H9 (cell line): ENCODE measurements around the gene YPEL4. TPM values are rescaled to one million over a fixed set of nuclear protein-coding genes. Genes with fewer than 3 reads are reported as not detected.

Experiments
- DNase-seq: peaks from one replicate; pipeline ENCODE4 v3.0.0-alpha.2; 2017
- H2AFZ ChIP-seq: one replicate; pipeline ENCODE4 v1.6.1; 2013; ENCODE audit warnings: mild to moderate bottlenecking, low read length, control low read depth, moderate library complexity
- H2AK5ac ChIP-seq: 2 replicates; pipeline ENCODE4 v1.6.1; 2013; ENCODE audit warnings: low read length, control low read depth, mixed read lengths; ENCODE audit not compliant: insufficient read length
- H2BK120ac ChIP-seq: one replicate; pipeline ENCODE4 v1.6.1; 2013; ENCODE audit warnings: low read depth, mild to moderate bottlenecking, low read length, control low read depth, inconsistent platforms; ENCODE audit not compliant: poor library complexity, severe bottlenecking
- H2BK12ac ChIP-seq: 2 replicates; pipeline ENCODE4 v1.6.1; 2013; ENCODE audit warnings: low read length, control low read depth, mixed read lengths, low read depth; ENCODE audit not compliant: insufficient read length
- H2BK15ac ChIP-seq: 2 replicates; pipeline ENCODE4 v1.6.1; 2013; ENCODE audit warnings: low read depth, low read length, control low read depth
- H2BK20ac ChIP-seq: one replicate; pipeline ENCODE4 v1.6.1; 2013; ENCODE audit warnings: low read depth, mild to moderate bottlenecking, low read length, control low read depth, inconsistent platforms; ENCODE audit not compliant: poor library complexity, severe bottlenecking
- H2BK5ac ChIP-seq: 2 replicates; pipeline ENCODE4 v1.6.1; 2013; ENCODE audit warnings: low read length, control low read depth, mixed read lengths; ENCODE audit not compliant: insufficient read length
- H3K14ac ChIP-seq: 2 replicates; pipeline ENCODE4 v1.6.1; 2013; ENCODE audit warnings: low read length, control low read depth; ENCODE audit not compliant: insufficient read depth
- H3K18ac ChIP-seq: 2 replicates; pipeline ENCODE4 v1.6.1; 2013; ENCODE audit warnings: low read depth, mild to moderate bottlenecking, mixed read lengths, low read length, control low read depth; ENCODE audit not compliant: insufficient read length
- H3K23ac ChIP-seq: 2 replicates; pipeline ENCODE4 v1.6.1; 2013; ENCODE audit warnings: low read length, control low read depth, mixed read lengths, low read depth; ENCODE audit not compliant: insufficient read length
- H3K23me2 ChIP-seq: 2 replicates; pipeline ENCODE4 v1.6.1; 2013; ENCODE audit warnings: low read depth, mild to moderate bottlenecking, mixed read lengths, low read length, control low read depth; ENCODE audit not compliant: insufficient read length, poor library complexity, severe bottlenecking
- H3K27ac ChIP-seq: 2 replicates; pipeline ENCODE4 v1.5.1; 2013; ENCODE audit warnings: low read length, control low read depth, mixed read lengths, low read depth; ENCODE audit not compliant: insufficient read length
- H3K27me3 ChIP-seq: 2 replicates; pipeline ENCODE4 v1.6.1; 2013; ENCODE audit warnings: low read length, control low read depth, inconsistent platforms; ENCODE audit not compliant: insufficient read depth
- H3K4ac ChIP-seq: 2 replicates; pipeline ENCODE4 v1.6.1; 2013; ENCODE audit warnings: low read depth, mild to moderate bottlenecking, control low read depth, inconsistent platforms, low read length, moderate library complexity
- H3K4me1 ChIP-seq: 2 replicates; pipeline ENCODE4 v1.6.1; 2013; ENCODE audit warnings: low read length, control low read depth, inconsistent platforms; ENCODE audit not compliant: insufficient read depth
- H3K4me2 ChIP-seq: 2 replicates; pipeline ENCODE4 v1.6.1; 2013; ENCODE audit warnings: low read length, control low read depth, mixed read lengths; ENCODE audit not compliant: insufficient read length, insufficient read depth
- H3K56ac ChIP-seq: 2 replicates; pipeline ENCODE4 v1.6.1; 2013; ENCODE audit warnings: low read depth, mild to moderate bottlenecking, mixed read lengths, low read length, control low read depth; ENCODE audit not compliant: insufficient read length
- H3K79me1 ChIP-seq: 2 replicates; pipeline ENCODE4 v1.6.1; 2013; ENCODE audit warnings: low read depth, mild to moderate bottlenecking, moderate library complexity, low read length, control low read depth, inconsistent platforms; ENCODE audit not compliant: insufficient read depth, poor library complexity, severe bottlenecking
- H3K79me2 ChIP-seq: 2 replicates; pipeline ENCODE4 v1.6.1; 2013; ENCODE audit warnings: low read length, control low read depth, inconsistent platforms; ENCODE audit not compliant: insufficient read depth
- H3K9ac ChIP-seq: 2 replicates; pipeline ENCODE4 v1.6.1; 2013; ENCODE audit warnings: low read length, control low read depth, mixed read lengths; ENCODE audit not compliant: insufficient read length; ENCODE audit errors: extremely low read depth
- H3K9me3 ChIP-seq: one replicate; pipeline ENCODE4 v1.6.1; 2013; ENCODE audit warnings: low read depth, low read length, inconsistent platforms; ENCODE audit not compliant: control insufficient read depth
- H3T11ph ChIP-seq: one replicate; pipeline ENCODE4 v1.6.1; 2013; ENCODE audit warnings: mild to moderate bottlenecking, low read length, control low read depth, inconsistent platforms
- H4K20me1 ChIP-seq: one replicate; pipeline ENCODE4 v1.6.1; 2013; ENCODE audit not compliant: control insufficient read depth, insufficient read length, insufficient read depth
- H4K5ac ChIP-seq: 2 replicates; pipeline ENCODE4 v1.6.1; 2013; ENCODE audit warnings: low read depth, mild to moderate bottlenecking, mixed read lengths, low read length, control low read depth; ENCODE audit not compliant: insufficient read length
- H4K8ac ChIP-seq: replicated peaks from 2 replicates; pipeline ENCODE4 v1.6.1; 2013; ENCODE audit warnings: low read length, control low read depth, mixed read lengths, low read depth; ENCODE audit not compliant: insufficient read length
- H4K91ac ChIP-seq: 2 replicates; pipeline ENCODE4 v1.6.1; 2013; ENCODE audit warnings: low read depth, mild to moderate bottlenecking, moderate library complexity, mixed read lengths, low read length, control low read depth; ENCODE audit not compliant: insufficient read length
- H3K27ac Mint-ChIP-seq, 3 experiments: 2 replicates in 2 of 3; 3 replicates in 1 of 3; pipeline ENCODE4 v1.8.0; 2020 to 2021; ENCODE audit warnings: mixed read lengths in 3 of 3, mild to moderate bottlenecking in 1 of 3, moderate library complexity in 1 of 3
- H3K27me3 Mint-ChIP-seq: 2 replicates; pipeline ENCODE4 v1.8.0; 2021; ENCODE audit warnings: low read depth, mild to moderate bottlenecking, moderate library complexity, mixed read lengths
- H3K36me3 Mint-ChIP-seq, 3 experiments: 2 replicates in 2 of 3; 3 replicates in 1 of 3; pipeline ENCODE4 v1.8.0; 2020 to 2021; ENCODE audit warnings: low read depth in 3 of 3, mixed read lengths in 3 of 3; ENCODE audit not compliant: insufficient read depth in 1 of 3
- H3K4me1 Mint-ChIP-seq, 2 experiments: 2 replicates each; pipeline ENCODE4 v1.8.0; 2020; ENCODE audit warnings: mixed read lengths in 2 of 2
- H3K4me3 Mint-ChIP-seq, 2 experiments: 2 replicates in 1 of 2; 3 replicates in 1 of 2; pipeline ENCODE4 v1.8.0; 2020 to 2021; ENCODE audit warnings: mild to moderate bottlenecking in 2 of 2, mixed read lengths in 2 of 2, moderate library complexity in 1 of 2
- H3K9me3 Mint-ChIP-seq, 2 experiments: 2 replicates in 1 of 2; 3 replicates in 1 of 2; pipeline ENCODE4 v1.8.0; 2020; ENCODE audit warnings: mild to moderate bottlenecking in 2 of 2, mixed read lengths in 2 of 2, moderate library complexity in 1 of 2
- CTCF ChIP-seq: fragments of 200-600 bp; sonication (generic); conservative IDR thresholded peaks from 3 replicates; pipeline ENCODE4 v1.8.0; 2021; ENCODE audit warnings: antibody characterized with exemption, mild to moderate bottlenecking
- WGBS: extraction: QIAGEN DNeasy Blood & Tissue Kit; methylation state at CpG from one replicate; pipeline ENCODE4 v1.1.7; 2013; ENCODE audit warnings: missing lambda C conversion rate, low lambda C conversion rate, mixed read lengths; ENCODE audit not compliant: insufficient read length; ENCODE audit errors: extremely low coverage; 5-methylcytosine and 5-hydroxymethylcytosine counted together
- total RNA-seq: library from RNA; stranded (reverse); gene quantifications from 2 replicates; pipeline ENCODE4 v1.2.1, GENCODE V29; 2021

The YPEL4 gene
- total RNA-seq, 1 experiment from 2014 or later = 0.13 TPM

GRCh38 chr11:57644748-57645688 is 4.7 kb downstream of the YPEL4 start:
- Histone ChIP-seq H2BK20ac (no peak overlapping the region), H2AK5ac (no peak overlapping the region), H3K4me1 (peaks cover 20% of the 10 kb centered on the region), H2BK15ac (no peak overlapping the region), H3K9me3 (no peaks in the 10 kb centered on the region), H3K4me2 (no peak overlapping the region), H3K23ac (no peak overlapping the region), H3K79me2 (peaks cover 5% of the 10 kb centered on the region; the same call in 1 of the 2 replicates), H2BK120ac (no peak overlapping the region), H3K27ac (no peak overlapping the region), H3K56ac (no peak overlapping the region), H4K8ac (no peak overlapping the region), H3T11ph (no peak overlapping the region), H3K18ac (no peak overlapping the region), H3K4ac (no peak overlapping the region), H2BK5ac (no peak overlapping the region), H3K9ac (no peak overlapping the region), H4K20me1 (peaks cover 2% of the 10 kb centered on the region), H3K14ac (no peak overlapping the region), H3K79me1 (no peaks in the 10 kb centered on the region), H4K5ac (no peak overlapping the region), H4K91ac (no peak overlapping the region), H3K27me3 (no peaks in the 10 kb centered on the region), H3K23me2 (peaks cover 22% of the 10 kb centered on the region), H2BK12ac (no peak overlapping the region), H2AFZ (no peak overlapping the region)
- H3K4me3 Mint-ChIP-seq = peak overlapping the region in 1 of 2 experiments; percentile 31; a peak in 3 of 5 replicates
- peaks cover 87 to 97% of the 10 kb centered on the region in 2 experiments for H3K4me1 Mint-ChIP-seq
- TF ChIP-seq CTCF = peak; percentile 94
- no peaks in the 10 kb centered on the region; the same call in 1 of the 2 replicates for H3K27me3 Mint-ChIP-seq
- peak; percentile 87 for DNase-seq
- H3K27ac Mint-ChIP-seq = peak overlapping the region in 2 of 3 experiments; percentile 89 to 91; a peak in 5 of 7 replicates
- H3K9me3 Mint-ChIP-seq = no peaks in the 10 kb centered on the region
- H3K36me3 Mint-ChIP-seq = peaks cover 26 to 51% (median 45%) of the 10 kb centered on the region in 3 experiments
- WGBS = no CpG with 5 or more reads among the region's 17 CpGs
